GM23338 (cell line): ENCODE measurements around the gene NAE1. TPM values are rescaled to one million over a fixed set of nuclear protein-coding genes. Genes with fewer than 3 reads are reported as not detected.

Source experiments
- ATAC-seq: fragments of 200-7000 bp; cut with Tn5 transposase; 3 replicates; pipeline ENCODE4 v1.9.1; 2020
- DNase-seq: peaks from one replicate; pipeline ENCODE4 v3.0.0-alpha.2; 2015; ENCODE audit warnings: low spot score
- H2AFZ ChIP-seq: fragments of 200-600 bp; sonication (generic); 2 replicates; pipeline ENCODE4 v1.8.0; 2016; ENCODE audit warnings: antibody characterized with exemption, mild to moderate bottlenecking, moderate library complexity
- H3F3A ChIP-seq: fragments of 200-600 bp; sonication (generic); replicated peaks from 2 replicates; pipeline ENCODE4 v1.8.0; 2017; ENCODE audit warnings: antibody characterized with exemption, mixed run types, low read depth
- H3K27ac ChIP-seq: fragments of 200-600 bp; sonication (generic); 2 replicates; pipeline ENCODE4 v1.6.1; 2016; ENCODE audit warnings: low read depth
- H3K27me3 ChIP-seq: fragments of 200-600 bp; sonication (generic); 2 replicates; pipeline ENCODE4 v1.8.0; 2016; ENCODE audit warnings: mild to moderate bottlenecking, mixed run types, moderate library complexity; ENCODE audit not compliant: insufficient read depth
- H3K36me3 ChIP-seq: fragments of 200-600 bp; sonication (generic); 2 replicates; pipeline ENCODE4 v1.8.0; 2016; ENCODE audit warnings: mild to moderate bottlenecking; ENCODE audit not compliant: insufficient read depth
- H3K4me1 ChIP-seq: fragments of 200-600 bp; sonication (generic); 2 replicates; pipeline ENCODE4 v1.8.0; 2016; ENCODE audit warnings: mild to moderate bottlenecking, moderate library complexity; ENCODE audit not compliant: insufficient read depth
- H3K4me2 ChIP-seq: fragments of 200-600 bp; sonication (generic); 2 replicates; pipeline ENCODE4 v1.7.1; 2017; ENCODE audit warnings: mixed run types
- H3K4me3 ChIP-seq: fragments of 200-600 bp; sonication (generic); 2 replicates; pipeline ENCODE4 v1.6.1; 2016; ENCODE audit warnings: mixed run types
- H3K79me2 ChIP-seq: fragments of 200-600 bp; sonication (generic); replicated peaks from 2 replicates; pipeline ENCODE4 v1.8.0; 2017; ENCODE audit warnings: mild to moderate bottlenecking; ENCODE audit not compliant: insufficient read depth
- H3K9me2 ChIP-seq: fragments of 200-600 bp; sonication (generic); 2 replicates; pipeline ENCODE4 v1.8.0; 2017; ENCODE audit not compliant: insufficient read depth
- H4K20me1 ChIP-seq: fragments of 200-600 bp; sonication (generic); replicated peaks from 2 replicates; pipeline ENCODE4 v1.8.0; 2017; ENCODE audit warnings: mild to moderate bottlenecking; ENCODE audit not compliant: insufficient read depth
- H3K27ac Mint-ChIP-seq: 2 replicates; pipeline ENCODE4 v1.8.0; 2020; ENCODE audit warnings: inconsistent platforms, mild to moderate bottlenecking, moderate library complexity, mixed read lengths
- H3K27me3 Mint-ChIP-seq: 3 replicates; pipeline ENCODE4 v1.8.0; 2022; ENCODE audit warnings: low read depth, mild to moderate bottlenecking, moderate library complexity, mixed read lengths, inconsistent platforms; ENCODE audit not compliant: insufficient read depth, poor library complexity
- H3K36me3 Mint-ChIP-seq: 3 replicates; pipeline ENCODE4 v1.8.0; 2021; ENCODE audit warnings: low read depth, mild to moderate bottlenecking, inconsistent platforms, moderate library complexity, mixed read lengths
- H3K4me1 Mint-ChIP-seq: 3 replicates; pipeline ENCODE4 v1.8.0; 2020; ENCODE audit warnings: mild to moderate bottlenecking, inconsistent platforms, mixed read lengths
- H3K4me3 Mint-ChIP-seq: 3 replicates; pipeline ENCODE4 v1.8.0; 2021; ENCODE audit warnings: moderate library complexity, mild to moderate bottlenecking, inconsistent platforms, mixed read lengths
- H3K9me3 Mint-ChIP-seq: 3 replicates; pipeline ENCODE4 v1.8.0; 2020; ENCODE audit warnings: moderate library complexity, mild to moderate bottlenecking, inconsistent platforms, mixed read lengths
- EZH2phosphoT487 ChIP-seq: fragments of 200-600 bp; sonication (generic); IDR thresholded peaks from one replicate; pipeline ENCODE4 v1.8.1; 2018; ENCODE audit warnings: antibody characterized with exemption; ENCODE audit not compliant: unreplicated experiment
- NANOG ChIP-seq: IDR thresholded peaks from 2 replicates; pipeline ENCODE4 v1.6.1; 2016; ENCODE audit warnings: antibody characterized with exemption, borderline replicate concordance
- STAT1 ChIP-seq: IDR thresholded peaks from one replicate; pipeline ENCODE4 v1.6.1; 2016; ENCODE audit warnings: antibody characterized with exemption; ENCODE audit not compliant: unreplicated experiment
- ZNF114 ChIP-seq: fragments of 250-450 bp; sonication (Bioruptor Pico); IDR thresholded peaks from 2 replicates; pipeline ENCODE4 v1.5.0; 2020; ENCODE audit warnings: mild to moderate bottlenecking, moderate library complexity
- ZNF331 ChIP-seq: fragments of 250-450 bp; sonication (Bioruptor Pico); IDR thresholded peaks from 2 replicates; pipeline ENCODE4 v1.5.0; 2020; ENCODE audit warnings: low read depth, mild to moderate bottlenecking, moderate library complexity
- polyA plus RNA-seq: library from polyadenylated mRNA; unstranded; fragments of >200 nt; fragmentation: Nextera tagmentation; extraction: Ambion mirVana; gene quantifications from 2 replicates; pipeline ENCODE4 v1.2.1, GENCODE V29; 2016
- total RNA-seq: library from RNA; depleted of rRNA; stranded (reverse); fragments of >200 nt; shearing (Covaris generic); gene quantifications from 2 replicates; pipeline ENCODE4 v1.2.3, GENCODE V29; 2014
- TF ChIP-seq, protein P1 (sequence below), 2 experiments: fragments of 200-600 bp in 1 of 2; sonication (generic) in 1 of 2; conservative IDR thresholded peaks; 2 replicates each; pipeline versions ENCODE4 v1.5.1 to v1.6.1; 2016 to 2017; ENCODE audit warnings: antibody characterized with exemption in 2 of 2, low read depth in 2 of 2, mild to moderate bottlenecking in 2 of 2, moderate library complexity in 1 of 2
- TF ChIP-seq, protein P2 (sequence below): fragments of 250-450 bp; sonication (Bioruptor Pico); IDR thresholded peaks from 2 replicates; pipeline ENCODE4 v1.5.0; 2020; ENCODE audit warnings: mild to moderate bottlenecking, moderate library complexity

The NAE1 gene
- total and polyA plus RNA-seq, 2 experiments from 2014 or later: 139 to 209 TPM

DNA sequence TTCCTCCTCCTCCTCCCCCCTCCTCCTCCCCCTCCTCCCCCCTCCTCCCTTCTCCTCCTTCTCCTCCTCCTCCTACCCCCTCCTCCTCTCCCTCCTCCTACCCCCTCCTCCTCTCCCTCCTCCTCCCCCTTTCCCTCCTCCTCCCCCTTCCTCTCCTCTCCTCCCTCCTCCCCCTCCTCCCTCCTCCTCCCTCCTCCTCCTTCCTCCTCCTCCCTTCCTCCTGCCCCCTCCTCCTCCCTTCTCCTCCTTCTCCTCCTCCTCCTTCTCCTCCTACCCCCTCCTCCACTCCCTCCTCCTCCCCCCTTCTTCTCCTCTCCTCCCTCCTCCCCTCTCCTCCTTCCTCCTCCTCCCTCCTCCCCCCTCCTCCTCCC, 42.9 kb upstream of the NAE1 start:
- Histone ChIP-seq H4K20me1 (no peaks in the 10 kb centered on the region), H3K27me3 (no peaks in the 10 kb centered on the region), H3K4me3 (no peak overlapping the region), H2AFZ (no peak overlapping the region), H3K27ac (no peak overlapping the region), H3K4me2 (no peak overlapping the region), H3K36me3 (no peaks in the 10 kb centered on the region), H3K9me2 (no peaks in the 10 kb centered on the region), H3K79me2 (no peaks in the 10 kb centered on the region), H3F3A (peaks cover 10% of the 10 kb centered on the region; the same call in 1 of the 2 replicates), H3K4me1 (no peaks in the 10 kb centered on the region)
- DNase-seq (peak; percentile 15), ATAC-seq (no peak)
- peaks cover 11% of the 10 kb centered on the region for H3K4me1 Mint-ChIP-seq
- H3K36me3 Mint-ChIP-seq: no peaks in the 10 kb centered on the region
- H3K4me3 Mint-ChIP-seq: no peak overlapping the region
- H3K9me3 Mint-ChIP-seq: no peaks in the 10 kb centered on the region
- no peak for TF ChIP-seq ZNF114 (CRISPR knock-in tag)
- no peak for TF ChIP-seq EZH2phosphoT487
- TF ChIP-seq, protein P1, sequence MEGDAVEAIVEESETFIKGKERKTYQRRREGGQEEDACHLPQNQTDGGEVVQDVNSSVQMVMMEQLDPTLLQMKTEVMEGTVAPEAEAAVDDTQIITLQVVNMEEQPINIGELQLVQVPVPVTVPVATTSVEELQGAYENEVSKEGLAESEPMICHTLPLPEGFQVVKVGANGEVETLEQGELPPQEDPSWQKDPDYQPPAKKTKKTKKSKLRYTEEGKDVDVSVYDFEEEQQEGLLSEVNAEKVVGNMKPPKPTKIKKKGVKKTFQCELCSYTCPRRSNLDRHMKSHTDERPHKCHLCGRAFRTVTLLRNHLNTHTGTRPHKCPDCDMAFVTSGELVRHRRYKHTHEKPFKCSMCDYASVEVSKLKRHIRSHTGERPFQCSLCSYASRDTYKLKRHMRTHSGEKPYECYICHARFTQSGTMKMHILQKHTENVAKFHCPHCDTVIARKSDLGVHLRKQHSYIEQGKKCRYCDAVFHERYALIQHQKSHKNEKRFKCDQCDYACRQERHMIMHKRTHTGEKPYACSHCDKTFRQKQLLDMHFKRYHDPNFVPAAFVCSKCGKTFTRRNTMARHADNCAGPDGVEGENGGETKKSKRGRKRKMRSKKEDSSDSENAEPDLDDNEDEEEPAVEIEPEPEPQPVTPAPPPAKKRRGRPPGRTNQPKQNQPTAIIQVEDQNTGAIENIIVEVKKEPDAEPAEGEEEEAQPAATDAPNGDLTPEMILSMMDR (conservative IDR thresholded peaks at IDR 0.05; ENCODE audit: low read depth in 2 of 2): no peak
- no peak for TF ChIP-seq ZNF331 (CRISPR knock-in tag)
- TF ChIP-seq STAT1: no peak
- TF ChIP-seq, protein P2, sequence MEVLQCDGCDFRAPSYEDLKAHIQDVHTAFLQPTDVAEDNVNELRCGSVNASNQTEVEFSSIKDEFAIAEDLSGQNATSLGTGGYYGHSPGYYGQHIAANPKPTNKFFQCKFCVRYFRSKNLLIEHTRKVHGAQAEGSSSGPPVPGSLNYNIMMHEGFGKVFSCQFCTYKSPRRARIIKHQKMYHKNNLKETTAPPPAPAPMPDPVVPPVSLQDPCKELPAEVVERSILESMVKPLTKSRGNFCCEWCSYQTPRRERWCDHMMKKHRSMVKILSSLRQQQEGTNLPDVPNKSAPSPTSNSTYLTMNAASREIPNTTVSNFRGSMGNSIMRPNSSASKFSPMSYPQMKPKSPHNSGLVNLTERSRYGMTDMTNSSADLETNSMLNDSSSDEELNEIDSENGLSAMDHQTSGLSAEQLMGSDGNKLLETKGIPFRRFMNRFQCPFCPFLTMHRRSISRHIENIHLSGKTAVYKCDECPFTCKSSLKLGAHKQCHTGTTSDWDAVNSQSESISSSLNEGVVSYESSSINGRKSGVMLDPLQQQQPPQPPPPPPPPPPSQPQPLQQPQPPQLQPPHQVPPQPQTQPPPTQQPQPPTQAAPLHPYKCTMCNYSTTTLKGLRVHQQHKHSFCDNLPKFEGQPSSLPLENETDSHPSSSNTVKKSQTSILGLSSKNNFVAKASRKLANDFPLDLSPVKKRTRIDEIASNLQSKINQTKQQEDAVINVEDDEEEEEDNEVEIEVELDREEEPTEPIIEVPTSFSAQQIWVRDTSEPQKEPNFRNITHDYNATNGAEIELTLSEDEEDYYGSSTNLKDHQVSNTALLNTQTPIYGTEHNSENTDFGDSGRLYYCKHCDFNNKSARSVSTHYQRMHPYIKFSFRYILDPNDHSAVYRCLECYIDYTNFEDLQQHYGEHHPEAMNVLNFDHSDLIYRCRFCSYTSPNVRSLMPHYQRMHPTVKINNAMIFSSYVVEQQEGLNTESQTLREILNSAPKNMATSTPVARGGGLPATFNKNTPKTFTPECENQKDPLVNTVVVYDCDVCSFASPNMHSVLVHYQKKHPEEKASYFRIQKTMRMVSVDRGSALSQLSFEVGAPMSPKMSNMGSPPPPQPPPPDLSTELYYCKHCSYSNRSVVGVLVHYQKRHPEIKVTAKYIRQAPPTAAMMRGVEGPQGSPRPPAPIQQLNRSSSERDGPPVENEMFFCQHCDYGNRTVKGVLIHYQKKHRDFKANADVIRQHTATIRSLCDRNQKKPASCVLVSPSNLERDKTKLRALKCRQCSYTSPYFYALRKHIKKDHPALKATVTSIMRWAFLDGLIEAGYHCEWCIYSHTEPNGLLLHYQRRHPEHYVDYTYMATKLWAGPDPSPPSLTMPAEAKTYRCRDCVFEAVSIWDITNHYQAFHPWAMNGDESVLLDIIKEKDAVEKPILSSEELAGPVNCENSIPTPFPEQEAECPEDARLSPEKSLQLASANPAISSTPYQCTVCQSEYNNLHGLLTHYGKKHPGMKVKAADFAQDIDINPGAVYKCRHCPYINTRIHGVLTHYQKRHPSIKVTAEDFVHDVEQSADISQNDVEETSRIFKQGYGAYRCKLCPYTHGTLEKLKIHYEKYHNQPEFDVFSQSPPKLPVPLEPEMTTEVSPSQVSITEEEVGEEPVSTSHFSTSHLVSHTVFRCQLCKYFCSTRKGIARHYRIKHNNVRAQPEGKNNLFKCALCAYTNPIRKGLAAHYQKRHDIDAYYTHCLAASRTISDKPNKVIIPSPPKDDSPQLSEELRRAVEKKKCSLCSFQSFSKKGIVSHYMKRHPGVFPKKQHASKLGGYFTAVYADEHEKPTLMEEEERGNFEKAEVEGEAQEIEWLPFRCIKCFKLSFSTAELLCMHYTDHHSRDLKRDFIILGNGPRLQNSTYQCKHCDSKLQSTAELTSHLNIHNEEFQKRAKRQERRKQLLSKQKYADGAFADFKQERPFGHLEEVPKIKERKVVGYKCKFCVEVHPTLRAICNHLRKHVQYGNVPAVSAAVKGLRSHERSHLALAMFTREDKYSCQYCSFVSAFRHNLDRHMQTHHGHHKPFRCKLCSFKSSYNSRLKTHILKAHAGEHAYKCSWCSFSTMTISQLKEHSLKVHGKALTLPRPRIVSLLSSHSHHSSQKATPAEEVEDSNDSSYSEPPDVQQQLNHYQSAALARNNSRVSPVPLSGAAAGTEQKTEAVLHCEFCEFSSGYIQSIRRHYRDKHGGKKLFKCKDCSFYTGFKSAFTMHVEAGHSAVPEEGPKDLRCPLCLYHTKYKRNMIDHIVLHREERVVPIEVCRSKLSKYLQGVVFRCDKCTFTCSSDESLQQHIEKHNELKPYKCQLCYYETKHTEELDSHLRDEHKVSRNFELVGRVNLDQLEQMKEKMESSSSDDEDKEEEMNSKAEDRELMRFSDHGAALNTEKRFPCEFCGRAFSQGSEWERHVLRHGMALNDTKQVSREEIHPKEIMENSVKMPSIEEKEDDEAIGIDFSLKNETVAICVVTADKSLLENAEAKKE (CRISPR knock-in tag): no peak
- no peak for TF ChIP-seq NANOG
- H3K27ac Mint-ChIP-seq: no peak overlapping the region
- H3K27me3 Mint-ChIP-seq: peaks cover 10% of the 10 kb centered on the region
